ENCODE results near the gene R3HCC1L.
"Not testable (repeated sequence)": the region's sequence is repeated elsewhere in the genome, so short reads cannot be mapped to it uniquely, and the experiment has no call there.

DNA sequence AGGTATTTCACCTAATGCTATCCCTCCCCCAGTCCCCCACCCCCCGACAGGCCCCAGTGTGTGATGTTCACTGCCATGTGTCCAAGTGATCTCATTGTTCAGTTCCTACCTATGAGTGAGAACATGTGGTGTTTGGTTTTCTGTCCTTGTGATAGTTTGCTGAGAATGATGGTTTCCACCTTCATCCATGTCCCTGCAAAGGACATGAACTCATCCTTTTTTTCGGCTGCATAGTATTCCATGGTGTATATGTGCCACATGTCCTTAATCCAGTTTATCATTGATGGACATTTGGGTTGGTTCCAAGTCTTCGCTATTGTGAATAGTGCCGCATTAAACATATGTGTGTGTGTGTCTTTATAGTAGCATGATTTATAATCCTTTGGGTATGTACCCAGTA lies 56.3 kb downstream of the R3HCC1L start:
- TF ChIP-seq, protein P1, sequence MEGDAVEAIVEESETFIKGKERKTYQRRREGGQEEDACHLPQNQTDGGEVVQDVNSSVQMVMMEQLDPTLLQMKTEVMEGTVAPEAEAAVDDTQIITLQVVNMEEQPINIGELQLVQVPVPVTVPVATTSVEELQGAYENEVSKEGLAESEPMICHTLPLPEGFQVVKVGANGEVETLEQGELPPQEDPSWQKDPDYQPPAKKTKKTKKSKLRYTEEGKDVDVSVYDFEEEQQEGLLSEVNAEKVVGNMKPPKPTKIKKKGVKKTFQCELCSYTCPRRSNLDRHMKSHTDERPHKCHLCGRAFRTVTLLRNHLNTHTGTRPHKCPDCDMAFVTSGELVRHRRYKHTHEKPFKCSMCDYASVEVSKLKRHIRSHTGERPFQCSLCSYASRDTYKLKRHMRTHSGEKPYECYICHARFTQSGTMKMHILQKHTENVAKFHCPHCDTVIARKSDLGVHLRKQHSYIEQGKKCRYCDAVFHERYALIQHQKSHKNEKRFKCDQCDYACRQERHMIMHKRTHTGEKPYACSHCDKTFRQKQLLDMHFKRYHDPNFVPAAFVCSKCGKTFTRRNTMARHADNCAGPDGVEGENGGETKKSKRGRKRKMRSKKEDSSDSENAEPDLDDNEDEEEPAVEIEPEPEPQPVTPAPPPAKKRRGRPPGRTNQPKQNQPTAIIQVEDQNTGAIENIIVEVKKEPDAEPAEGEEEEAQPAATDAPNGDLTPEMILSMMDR (conservative IDR thresholded peaks at IDR 0.05 in 1 of 2, IDR thresholded peaks at IDR 0.05 in 1 of 2; ENCODE audit: extremely low read depth in 1 of 2, insufficient read depth in 1 of 2, low read depth in 1 of 2, low read length in 2 of 2): not testable (repeated sequence)
- TF ChIP-seq EZH2 (IDR thresholded peaks at IDR 0.05; ENCODE audit: borderline replicate concordance, low read length): not testable (repeated sequence)

Data from mammary epithelial cell (primary cell).